GM12872 (cell line): ENCODE results near the gene GAS7.

ENCODE experiments used
- TF ChIP-seq, protein P1 (sequence below): IDR thresholded peaks from 3 replicates; pipeline ENCODE4 v1.5.1; 2011; ENCODE audit warnings: low read depth, mild to moderate bottlenecking, low read length, moderate library complexity; ENCODE audit not compliant: insufficient read depth

Gene GAS7

GRCh38 chr17:10031127-10031526, 167.3 kb downstream of the GAS7 start:
- TF ChIP-seq, protein P1, sequence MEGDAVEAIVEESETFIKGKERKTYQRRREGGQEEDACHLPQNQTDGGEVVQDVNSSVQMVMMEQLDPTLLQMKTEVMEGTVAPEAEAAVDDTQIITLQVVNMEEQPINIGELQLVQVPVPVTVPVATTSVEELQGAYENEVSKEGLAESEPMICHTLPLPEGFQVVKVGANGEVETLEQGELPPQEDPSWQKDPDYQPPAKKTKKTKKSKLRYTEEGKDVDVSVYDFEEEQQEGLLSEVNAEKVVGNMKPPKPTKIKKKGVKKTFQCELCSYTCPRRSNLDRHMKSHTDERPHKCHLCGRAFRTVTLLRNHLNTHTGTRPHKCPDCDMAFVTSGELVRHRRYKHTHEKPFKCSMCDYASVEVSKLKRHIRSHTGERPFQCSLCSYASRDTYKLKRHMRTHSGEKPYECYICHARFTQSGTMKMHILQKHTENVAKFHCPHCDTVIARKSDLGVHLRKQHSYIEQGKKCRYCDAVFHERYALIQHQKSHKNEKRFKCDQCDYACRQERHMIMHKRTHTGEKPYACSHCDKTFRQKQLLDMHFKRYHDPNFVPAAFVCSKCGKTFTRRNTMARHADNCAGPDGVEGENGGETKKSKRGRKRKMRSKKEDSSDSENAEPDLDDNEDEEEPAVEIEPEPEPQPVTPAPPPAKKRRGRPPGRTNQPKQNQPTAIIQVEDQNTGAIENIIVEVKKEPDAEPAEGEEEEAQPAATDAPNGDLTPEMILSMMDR = no peak

GRCh38 chr17:10029129-10029528, 169.3 kb downstream of the GAS7 start:
- TF ChIP-seq, protein P1 = no peak

GRCh38 chr17:10025976-10026901, 172.2 kb downstream of the GAS7 start:
- TF ChIP-seq, protein P1 = no peak

DNA sequence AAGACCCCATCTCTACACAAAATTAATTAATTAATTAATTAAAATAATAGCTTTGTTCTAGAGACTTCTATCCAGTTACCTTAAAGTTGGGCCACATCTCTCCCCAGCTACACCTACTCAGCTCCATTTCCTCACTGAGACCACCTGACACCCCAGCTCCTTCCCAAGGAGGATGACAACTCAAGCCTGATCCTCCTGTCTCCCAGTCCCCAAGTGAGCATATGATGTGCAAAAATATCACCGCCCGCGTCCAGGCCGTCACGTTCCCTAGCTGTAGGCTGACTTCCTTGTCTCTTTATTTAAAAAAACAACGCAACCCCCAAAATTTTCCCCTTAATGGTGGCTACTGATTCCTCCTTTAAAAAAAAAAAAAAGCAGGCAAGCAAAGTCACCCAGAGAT, 173.2 kb downstream of the GAS7 start:
- TF ChIP-seq, protein P1 = no peak

DNA sequence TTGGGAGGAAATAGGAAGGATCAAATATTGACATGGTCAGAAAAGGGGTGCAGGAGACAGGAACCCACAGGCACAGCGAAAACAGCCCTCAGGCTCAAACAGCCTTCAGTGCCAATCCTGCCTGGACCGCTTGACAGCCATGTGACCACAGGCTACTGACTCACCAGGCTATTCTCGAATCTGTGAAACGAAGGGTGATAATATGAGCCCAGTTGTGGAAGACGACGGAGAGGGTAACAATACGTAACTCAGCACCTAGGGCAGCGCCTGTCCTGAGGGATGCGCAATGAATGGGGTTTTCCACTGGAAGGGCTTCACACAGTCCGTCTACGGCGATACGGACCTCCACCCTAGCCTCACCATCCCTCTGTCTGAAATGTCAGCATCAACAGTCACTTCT, 176.0 kb downstream of the GAS7 start:
- TF ChIP-seq, protein P1 = no peak

GRCh38 chr17:10021272-10021984, 177.0 kb downstream of the GAS7 start:
- TF ChIP-seq, protein P1 = no peak

- TF ChIP-seq, protein P1 = no peak
Observed at GRCh38 chr17:10019941-10020451, 178.4 kb downstream of the GAS7 start.
